ENCODE data around the gene DLX6.

- TF ChIP-seq CTCF (IDR thresholded peaks at IDR 0.05) = no peak
- TF ChIP-seq POLR2A (IDR thresholded peaks at IDR 0.05) = no peak
These were observed 19.1 kb downstream of the DLX6 start, which contains the start of gene DLX5 for GRCh38 chr7:97024209-97025129.
